GM21717 (cell line): ENCODE measurements around the gene PLA2G2D.

Source experiments
- ATAC-seq: cut with Tn5 transposase; IDR thresholded peaks from one replicate; pipeline ENCODE4 v1.9.1; 2021; ENCODE audit warnings: mild to moderate bottlenecking, moderate library complexity; ENCODE audit not compliant: unreplicated experiment

PLA2G2D gene

DNA sequence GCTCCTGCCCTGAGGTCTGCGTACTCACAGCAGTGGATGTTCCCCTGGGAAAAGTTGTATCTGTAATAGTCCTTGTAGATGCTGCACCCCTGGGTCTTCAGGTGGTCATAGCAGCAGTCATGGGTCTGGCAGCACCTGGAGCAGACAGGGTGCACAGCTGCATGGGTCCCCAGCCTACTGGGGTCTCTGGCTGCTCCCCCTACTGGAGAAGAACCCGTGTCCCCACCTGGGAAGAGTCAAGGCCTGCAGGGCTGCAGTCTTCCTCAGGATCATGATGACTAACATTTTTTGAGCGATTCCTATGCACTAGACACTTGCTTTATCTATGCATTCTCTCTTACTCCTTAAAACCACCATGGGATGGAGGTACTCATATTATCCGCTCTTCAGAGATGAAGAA lies 3.9 kb downstream of the PLA2G2D start:
- no peak for ATAC-seq

DNA sequence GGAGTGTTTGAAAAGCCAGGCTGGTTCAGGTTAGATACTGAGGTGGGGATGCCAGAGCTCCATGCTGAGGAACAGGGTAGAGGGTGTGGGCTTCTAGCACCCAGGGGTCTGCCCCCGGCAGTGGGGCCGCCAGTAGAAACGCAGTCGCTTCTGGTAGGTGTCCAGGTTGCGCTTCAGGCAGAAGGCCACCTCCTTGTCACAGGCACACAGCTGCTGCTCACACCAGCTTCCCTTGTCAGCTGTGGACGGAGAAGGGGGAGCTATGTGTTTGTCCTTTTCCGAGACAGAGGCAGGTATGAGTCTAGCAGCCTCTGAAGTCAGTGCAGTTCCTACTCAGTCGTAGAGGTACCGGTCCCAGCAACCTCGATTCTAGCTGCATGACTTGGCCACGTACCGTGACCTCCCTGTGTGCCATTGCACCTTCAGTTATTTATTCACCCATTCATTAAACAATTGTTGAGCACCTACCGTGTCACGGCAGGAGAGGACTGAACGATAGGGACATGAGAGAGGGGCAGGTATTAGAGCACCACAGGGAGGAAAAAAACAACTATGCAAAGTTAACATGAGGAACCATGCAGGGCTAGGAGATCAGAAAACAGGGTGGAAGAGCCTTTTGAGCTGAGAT lies 5.2 kb downstream of the PLA2G2D start:
- no peak for ATAC-seq

DNA sequence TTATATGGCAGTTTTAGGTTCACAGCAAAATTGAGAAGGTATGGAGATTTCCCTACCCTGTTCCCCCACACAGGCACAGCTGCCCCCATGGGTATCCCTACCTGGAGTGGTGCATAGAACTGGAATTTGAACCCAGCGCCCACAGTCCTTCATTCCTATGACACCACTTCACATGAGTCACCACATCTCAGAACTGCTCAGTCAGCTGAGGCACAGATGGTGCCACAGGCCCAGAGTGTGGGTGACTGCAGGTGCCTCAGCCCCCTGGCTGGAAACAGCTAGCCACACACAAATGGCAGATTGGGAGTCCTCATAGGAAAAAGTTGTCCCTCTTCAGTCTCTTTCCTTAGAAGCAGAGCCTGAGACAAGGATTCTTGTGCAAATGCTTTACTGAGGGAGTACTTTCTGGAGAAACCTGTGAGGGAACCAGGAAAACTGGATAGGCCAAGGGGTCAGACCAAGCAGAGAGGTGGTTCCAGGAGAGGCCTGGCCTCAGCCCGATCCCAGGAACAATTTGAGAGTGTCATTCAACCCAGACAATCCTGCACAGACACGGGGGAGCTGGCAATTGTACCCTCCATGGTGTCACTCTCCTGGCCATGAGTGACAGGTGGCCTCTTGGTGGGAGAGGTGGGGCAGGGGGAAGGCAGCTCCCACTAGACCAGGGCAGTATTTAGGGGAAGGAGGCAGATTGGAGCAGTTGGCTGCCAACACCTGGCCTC lies 6.9 kb downstream of the PLA2G2D start:
- no peak for ATAC-seq

DNA sequence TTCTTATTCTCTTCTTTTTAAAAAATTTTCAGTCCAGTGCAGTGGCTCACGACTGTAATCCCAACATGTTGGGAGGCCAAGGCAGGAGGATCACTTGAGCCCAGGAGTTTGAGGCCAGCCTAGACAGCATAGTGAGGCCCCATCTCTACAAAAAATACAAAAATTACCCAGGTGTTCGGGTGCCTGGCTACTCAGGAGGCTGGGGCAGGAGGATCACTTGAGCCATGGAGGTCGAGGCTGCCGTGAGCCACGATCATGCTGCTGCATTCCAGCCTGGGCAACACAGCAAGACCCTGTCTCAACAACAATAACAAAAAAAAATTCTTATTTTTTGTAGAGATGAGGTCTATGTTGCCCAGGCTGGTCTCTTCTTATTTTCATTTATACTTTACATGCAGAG lies 7.9 kb downstream of the PLA2G2D start:
- no peak for ATAC-seq

DNA sequence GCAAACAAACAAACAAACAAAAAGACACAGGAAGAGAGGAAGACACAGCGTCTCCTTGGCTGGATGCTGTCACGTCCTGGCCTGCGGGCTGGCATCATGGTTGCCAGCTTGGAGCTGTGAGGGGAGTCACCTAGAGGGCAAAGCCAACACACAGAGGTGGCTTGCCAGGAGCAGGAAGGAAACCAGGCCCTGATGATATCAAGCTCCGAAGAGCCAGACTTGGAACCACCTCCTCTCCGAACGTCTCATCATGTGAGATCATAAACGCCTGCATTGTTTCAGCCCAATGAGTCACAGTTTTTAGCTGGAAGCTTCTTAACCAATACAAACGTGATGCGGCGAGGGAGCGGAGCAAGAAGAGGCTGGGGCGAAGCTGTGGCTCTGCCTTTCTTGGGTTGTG lies 8.7 kb downstream of the PLA2G2D start:
- no peak for ATAC-seq

DNA sequence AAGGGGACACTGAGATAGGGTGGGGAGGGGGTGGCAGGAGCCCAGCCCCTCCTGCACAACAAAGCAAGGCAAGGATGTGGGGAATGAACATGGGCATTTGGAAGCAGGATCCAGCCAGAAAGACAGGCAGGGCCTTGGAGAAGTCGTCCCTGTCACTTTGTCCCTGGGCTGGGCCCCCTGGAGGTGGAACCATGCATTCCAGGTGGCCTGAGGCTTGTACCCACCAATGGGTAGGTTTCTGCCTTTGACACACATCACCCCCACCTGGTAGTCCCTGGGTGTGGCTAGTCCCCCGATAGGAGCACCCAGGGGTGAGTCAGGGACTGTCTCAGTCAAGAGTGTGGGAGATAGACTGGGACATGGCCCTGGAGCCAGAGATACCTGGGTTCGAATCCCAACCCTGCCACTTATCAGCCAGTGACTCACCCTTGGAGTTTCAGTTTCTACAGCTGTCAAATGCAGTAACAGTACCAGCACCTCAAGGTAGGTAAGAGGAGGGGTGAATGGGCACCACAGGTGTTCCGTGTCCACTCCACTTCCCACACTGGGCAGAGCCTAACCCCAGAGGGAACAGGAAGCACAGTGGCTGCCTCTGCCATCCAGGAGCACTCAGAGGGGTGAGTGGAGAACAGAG lies 10.0 kb downstream of the PLA2G2D start:
- ATAC-seq = no peak

DNA sequence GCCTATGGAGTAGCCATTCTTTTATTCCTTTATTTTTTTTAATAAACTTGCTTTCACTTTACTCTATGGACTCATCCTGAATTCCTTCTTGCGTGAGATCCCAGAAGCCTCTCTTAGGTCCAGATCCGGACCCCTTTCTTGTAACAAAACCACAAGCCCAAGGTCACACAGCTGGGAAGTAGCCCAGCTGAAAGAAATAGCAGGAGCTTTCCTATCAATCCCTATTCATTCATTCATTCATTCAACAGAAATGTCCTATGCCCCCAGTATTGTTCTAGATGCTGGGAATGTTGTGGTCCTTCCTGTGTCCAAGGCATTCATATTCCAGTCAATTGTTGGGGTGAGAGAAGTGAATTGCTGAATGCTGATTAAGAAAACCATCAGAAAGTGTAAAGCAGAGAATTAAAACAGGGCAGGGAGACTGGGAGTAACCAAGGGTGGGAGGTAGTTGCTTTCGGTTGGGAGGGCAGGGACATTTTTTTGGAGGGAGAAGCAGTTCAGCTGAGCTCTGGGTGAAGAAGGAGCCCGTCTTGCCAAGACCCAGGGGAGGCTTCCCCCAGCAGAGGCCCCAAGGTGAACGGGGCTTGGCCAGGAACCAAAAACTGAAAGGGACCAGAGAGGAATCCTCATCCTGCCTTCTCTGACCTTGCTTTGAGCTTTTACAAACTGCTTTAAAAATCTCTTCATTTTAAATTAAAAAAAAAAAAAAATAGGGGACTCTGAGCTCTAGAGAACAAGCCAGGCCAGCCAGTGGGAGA lies 10.8 kb downstream of the PLA2G2D start:
- no peak for ATAC-seq

DNA sequence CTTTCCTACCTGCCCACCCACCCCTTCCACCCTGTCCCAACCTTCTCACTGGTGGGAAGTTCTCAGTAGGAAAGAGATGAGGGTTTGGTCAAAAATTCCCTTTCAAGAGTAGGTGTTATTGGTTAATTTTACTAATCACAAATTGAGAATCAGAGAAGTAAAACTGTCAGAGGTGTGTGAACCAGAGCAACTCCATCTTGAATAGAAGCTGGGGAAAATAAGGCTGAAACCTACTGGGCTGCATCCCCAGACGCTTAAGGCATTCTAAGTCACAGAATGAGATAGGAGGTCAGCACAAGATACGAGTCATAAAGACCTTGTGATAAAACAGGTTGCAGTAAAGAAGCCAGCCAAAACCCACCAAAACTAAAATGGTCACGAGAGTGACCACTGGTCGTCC lies 11.5 kb downstream of the PLA2G2D start:
- ATAC-seq = no peak

DNA sequence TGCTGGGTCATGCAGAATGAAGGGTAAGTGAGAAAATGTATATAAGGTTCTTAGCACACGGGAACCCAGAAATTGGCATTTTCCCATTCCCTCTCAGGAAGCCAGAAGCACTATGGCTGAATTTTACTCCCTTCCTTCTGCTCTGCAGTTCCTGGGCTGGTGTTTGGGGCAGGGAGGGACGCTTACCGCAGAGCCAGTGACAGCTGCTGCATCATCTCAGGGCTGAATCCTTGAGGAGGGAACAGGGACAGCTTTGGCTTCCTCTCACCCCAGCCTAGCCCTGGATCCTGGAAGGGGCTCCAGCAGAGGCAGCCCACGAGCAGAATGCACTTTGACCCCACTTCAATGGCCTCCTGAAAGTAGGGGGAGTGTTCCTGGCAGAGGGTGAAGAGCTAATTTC lies 12.0 kb downstream of the PLA2G2D start:
- ATAC-seq = no peak

DNA sequence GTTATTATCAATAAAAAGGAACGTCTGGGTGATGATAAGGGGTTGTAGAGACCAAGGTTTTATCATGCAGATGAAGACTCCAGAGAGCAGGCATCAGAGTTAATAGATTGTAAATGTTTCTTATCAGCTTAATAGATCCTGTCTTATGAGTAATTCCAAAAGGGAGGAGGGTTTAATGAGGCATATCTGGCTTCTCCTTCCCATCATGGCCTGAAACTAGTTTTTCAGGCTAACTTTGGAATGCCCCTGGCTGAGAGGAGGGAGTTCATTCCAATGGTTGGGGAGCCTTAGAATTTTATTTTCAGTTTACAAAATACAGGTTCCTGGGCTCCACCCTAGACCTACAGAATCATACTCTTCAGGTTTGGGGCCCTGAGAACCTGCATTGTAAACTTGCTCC lies 13.5 kb downstream of the PLA2G2D start:
- no peak for ATAC-seq

DNA sequence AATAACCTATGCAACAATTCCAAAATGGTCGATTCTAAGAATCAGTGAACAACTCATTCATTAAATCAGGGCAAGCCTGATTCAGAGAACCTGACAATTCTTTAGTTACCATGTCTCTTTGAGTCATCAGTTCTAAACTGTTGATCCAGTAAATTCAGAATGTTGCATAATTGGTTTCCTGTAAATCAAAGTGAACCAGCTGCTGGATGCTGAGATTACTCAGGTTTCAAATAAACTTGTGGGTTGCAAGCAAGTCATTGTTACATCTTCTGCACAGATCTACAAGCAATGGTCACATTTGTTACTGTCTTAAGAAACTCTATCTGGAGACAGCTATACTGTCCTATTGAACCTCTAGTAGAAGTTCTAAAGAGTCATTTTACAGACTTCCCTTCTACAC lies 16.5 kb downstream of the PLA2G2D start:
- no peak for ATAC-seq

DNA sequence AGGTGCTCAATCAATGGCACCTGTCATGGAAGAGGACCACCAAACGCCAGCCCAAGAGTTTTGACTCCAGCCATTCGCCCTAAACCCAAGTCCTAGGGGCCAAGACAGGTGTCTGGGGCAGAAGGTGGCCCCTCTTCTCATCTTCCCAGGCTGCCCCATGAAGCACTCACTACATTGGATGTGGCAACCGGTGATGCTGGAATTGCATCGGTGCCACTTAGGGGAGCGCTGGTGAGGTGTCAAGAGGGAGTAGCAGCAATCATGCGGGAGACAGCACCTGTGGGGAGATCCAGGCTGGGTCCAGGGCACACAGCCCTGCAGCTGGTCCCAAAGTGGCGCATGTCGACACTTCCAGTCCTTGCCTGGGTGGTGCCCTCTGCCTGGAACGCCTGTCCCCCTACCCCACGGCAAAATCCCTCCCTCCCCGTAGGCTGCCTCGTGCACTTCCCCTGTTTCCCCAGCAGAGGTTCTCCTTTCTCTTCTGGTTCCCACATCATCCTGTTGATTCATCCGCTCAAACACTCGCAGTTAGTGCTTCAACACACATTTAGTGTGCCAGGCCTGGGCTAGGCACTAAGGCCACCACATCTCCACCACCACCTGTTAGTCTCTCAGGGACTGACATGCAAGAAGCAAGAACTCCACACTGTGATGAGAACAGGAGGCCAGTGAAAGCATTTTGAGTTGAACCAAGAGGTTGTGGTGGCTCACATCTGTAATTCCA lies 18.5 kb downstream of the PLA2G2D start:
- no peak for ATAC-seq

DNA sequence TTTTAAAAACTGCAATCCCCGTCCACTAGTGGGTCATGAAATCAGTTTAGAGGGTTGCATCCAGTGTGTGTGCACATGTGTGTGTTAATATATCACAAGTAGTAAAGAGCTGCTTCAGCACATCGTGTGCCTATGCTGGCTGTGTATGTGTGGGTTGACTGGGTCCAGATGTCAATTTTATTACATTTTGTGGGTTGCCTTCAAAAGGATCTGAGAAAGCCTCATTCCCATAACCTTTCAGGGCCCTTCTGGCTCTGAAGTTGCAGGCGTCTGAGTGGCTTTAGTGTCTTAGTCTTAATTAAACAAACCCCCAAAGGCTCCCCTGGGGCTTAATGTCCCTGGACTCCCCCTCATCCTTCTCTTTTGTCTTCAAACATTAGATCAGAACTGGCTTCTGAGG lies 19.8 kb downstream of the PLA2G2D start:
- no peak for ATAC-seq

DNA sequence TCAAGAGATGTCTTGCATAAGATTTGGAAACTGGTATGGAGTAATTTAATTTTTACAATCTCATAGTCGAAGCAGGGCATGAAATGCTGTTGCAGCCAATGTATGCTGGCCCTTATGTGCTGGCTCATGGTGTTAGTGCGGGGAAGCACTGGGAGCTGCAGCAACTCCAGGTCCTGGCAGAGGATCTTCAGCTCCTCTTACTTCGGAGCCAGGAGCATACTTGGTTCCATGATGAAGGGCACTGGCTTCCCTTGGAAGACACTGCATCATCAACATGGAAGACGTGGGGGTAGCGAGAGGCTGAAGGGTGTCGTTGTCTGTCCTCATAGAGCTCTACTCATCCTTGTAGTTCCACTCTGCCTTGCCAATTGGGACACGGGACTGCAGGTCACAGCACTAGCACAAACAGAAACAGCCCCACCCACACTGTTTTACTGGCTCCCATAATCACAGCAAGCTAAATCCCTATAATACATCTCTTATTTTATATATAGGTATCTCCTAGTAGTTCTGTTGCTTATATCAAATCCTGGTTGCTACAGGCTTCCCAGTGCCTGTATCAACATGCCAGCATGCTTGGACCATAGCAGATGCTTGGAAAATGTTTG lies 22.4 kb downstream of the PLA2G2D start:
- ATAC-seq = no peak

DNA sequence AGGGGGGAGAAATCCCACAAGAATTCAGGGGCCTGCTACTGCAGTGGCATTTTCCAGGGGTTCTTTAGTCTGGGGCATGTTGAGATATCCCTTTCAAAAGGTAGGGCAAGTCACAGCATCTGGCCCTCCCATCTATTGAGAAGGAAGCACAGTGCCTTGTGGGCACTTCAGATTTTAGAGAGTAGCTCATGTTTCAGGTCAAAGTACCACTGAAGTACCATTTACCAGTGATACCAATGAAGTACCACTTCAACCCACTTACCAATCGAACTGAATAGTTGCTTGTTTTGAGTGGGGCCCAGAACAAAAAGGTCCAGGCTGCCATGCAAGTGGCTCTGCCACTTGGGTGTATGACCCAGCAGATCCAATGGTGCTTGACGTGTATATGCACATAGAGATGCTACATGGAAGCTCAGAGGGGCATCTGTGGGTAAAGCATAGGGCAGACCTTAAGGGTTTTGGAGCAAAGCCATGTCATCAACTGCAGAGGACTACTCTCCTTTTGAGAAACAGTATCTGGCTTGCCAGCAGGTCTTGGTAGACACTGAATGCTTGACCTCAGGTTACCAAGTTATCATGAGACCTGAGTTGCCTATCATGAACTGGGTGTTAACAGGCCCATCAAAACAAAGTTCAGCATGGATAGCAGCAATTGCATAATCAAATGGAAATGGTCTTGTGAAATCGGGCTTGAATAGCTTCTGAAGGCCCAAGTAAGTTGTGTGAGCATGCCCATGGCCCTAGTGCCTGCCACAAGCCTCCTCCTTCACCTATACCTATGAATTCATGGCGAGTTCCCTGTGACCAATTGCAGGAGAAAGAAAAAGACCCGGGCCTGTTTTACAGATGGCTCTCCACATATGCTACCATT lies 23.5 kb downstream of the PLA2G2D start:
- ATAC-seq = no peak

DNA sequence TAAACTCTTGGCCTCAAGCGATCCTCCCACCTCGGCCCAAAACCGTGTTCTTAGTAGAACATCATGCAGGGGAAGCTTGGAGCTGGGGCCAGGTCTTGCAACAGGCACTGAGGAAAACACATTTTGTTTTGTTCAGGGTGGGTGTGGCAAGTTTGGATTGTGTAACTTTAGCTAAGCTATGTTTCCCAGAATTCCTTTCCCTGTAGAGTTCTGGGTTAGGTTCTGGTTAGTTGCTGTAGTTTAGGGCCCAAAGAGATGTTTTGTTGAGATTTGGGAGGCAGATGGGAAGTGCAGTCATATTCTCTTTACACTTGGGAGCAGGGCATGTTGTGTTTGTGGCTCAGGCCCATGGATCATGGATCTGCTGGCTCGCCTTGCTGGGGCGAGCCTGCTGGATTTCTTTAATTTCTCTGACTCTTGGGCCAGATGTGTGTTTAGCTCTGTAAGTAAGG lies 25.4 kb downstream of the PLA2G2D start:
- no peak for ATAC-seq

DNA sequence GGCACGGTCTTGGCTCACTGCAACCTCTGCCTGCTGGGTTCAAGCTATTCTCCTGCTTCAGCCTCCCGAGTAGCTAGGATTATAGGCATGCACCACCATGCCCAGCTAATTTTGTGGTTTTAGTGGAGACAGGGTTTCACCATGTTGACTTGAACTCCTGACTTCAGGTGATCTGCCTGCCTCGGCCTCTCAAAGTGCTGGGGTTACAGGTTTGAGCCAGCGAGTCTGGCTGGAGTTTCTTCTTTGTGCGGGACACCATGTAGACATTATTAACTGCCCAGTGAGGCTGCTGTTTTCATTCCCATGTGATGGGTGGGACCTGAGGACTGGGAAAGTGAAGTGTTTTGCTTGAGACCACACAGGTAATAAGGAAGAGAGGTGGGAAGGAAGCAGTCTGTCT lies 26.0 kb downstream of the PLA2G2D start:
- no peak for ATAC-seq

DNA sequence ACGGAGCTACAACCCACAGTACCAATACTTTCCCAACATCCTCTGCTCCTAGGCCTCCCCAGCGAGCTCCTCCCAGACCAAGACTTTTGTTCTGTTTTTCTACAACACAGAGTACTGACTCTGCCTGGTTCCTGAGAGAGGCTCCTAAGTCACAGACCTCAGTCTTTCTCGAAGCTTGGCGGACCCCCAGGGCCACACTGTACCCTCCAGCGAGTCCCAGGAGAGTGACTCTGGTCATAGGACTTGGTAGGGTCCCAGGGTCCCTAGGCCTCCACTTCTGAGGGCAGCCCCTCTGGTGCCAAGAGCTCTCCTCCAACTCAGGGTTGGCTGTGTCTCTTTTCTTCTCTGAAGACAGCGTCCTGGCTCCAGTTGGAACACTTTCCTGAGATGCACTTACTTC lies 28.7 kb downstream of the PLA2G2D start:
- no peak for ATAC-seq

DNA sequence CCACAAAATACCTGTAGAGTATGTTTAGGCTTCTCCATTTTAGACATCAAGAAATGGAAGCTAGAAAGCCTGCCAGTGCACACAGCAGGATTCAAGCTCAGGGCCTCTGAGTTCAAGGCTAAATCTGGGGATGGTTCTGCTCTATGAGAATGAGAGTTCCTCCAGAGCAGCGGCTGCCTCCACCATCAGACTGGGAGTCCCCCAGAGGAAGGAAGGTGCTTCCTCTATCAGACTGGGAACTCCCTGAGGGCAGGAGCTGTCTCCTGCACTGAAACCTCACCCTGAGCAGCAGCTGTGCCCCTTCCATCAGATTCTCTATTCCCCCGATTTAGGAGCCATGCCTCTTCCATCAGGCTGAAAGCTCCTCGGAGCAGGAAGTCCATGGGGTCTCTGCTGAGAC lies 29.2 kb downstream of the PLA2G2D start:
- no peak for ATAC-seq
